ENCODE data around the gene GRHPR.

The GRHPR gene

GRCh38 chr9:37379835-37380234 lies 42.7 kb upstream of the GRHPR start:
- no peak for DNase-seq (ENCODE audit: low read depth)
- no peak for TF ChIP-seq CTCF (IDR thresholded peaks at IDR 0.05; ENCODE audit: insufficient read depth, low read depth, low read length, missing control alignments)

GRCh38 chr9:37380570-37380969 lies 41.9 kb upstream of the GRHPR start:
- DNase-seq (ENCODE audit: low read depth): no peak

More at GRCh38 chr9:37379835-37380234, 42.7 kb upstream of the GRHPR start:
- H3K4me3 ChIP-seq (ENCODE audit: low read length): no peak overlapping the region

GRCh38 chr9:37381094-37381741 lies 41.3 kb upstream of the GRHPR start:
- TF ChIP-seq CTCF (IDR thresholded peaks at IDR 0.05; ENCODE audit: insufficient read depth, low read depth, low read length, missing control alignments): no peak
- DNase-seq (ENCODE audit: low read depth): no peak
- H3K4me3 ChIP-seq (ENCODE audit: low read length): no peak overlapping the region

More at GRCh38 chr9:37380570-37380969, 41.9 kb upstream of the GRHPR start:
- TF ChIP-seq CTCF (IDR thresholded peaks at IDR 0.05; ENCODE audit: insufficient read depth, low read depth, low read length, missing control alignments): no peak
- no peak overlapping the region for H3K4me3 ChIP-seq (ENCODE audit: low read length)

- DNase-seq (ENCODE audit: low read depth): no peak
- TF ChIP-seq CTCF (IDR thresholded peaks at IDR 0.05; ENCODE audit: insufficient read depth, low read depth, low read length, missing control alignments): no peak
- H3K4me3 ChIP-seq (ENCODE audit: low read length): no peak overlapping the region
These were observed 40.1 kb upstream of the GRHPR start for GRCh38 chr9:37382161-37382981.

- no peak overlapping the region for H3K4me3 ChIP-seq (ENCODE audit: low read length)
- DNase-seq (ENCODE audit: low read depth): no peak
- TF ChIP-seq CTCF (IDR thresholded peaks at IDR 0.05; ENCODE audit: insufficient read depth, low read depth, low read length, missing control alignments): no peak
These were observed 39.5 kb upstream of the GRHPR start for GRCh38 chr9:37382982-37383357.

- DNase-seq (ENCODE audit: low read depth): no peak
- no peak for TF ChIP-seq CTCF (IDR thresholded peaks at IDR 0.05; ENCODE audit: insufficient read depth, low read depth, low read length, missing control alignments)
- H3K4me3 ChIP-seq (ENCODE audit: low read length): no peak overlapping the region
These were observed 39.1 kb upstream of the GRHPR start for GRCh38 chr9:37383393-37383792.

All from epithelial cell of esophagus (primary cell).